GM18508 (cell line): ENCODE data around the gene TMEM81.

Experiments used
- ATAC-seq: cut with Tn5 transposase; IDR thresholded peaks from one replicate; pipeline ENCODE4 v1.9.1; 2021; ENCODE audit warnings: moderate number of reproducible peaks; ENCODE audit not compliant: insufficient read depth, unreplicated experiment

The TMEM81 gene

GRCh38 chr1:205084360-205084759, at the start of gene TMEM81:
TMEM81 (minus strand) TSS chr1:205084460; CDS start chr1:205084320, 140 bp downstream.
- ATAC-seq = no peak

- ATAC-seq = no peak
These were observed 49.0 kb upstream of the TMEM81 start for GRCh38 chr1:205133287-205133686.

GRCh38 chr1:205129447-205130029, 45.3 kb upstream of the TMEM81 start:
- ATAC-seq = no peak

- ATAC-seq = no peak
These were observed 43.8 kb upstream of the TMEM81 start for GRCh38 chr1:205128050-205128449.

- no peak for ATAC-seq
These were observed 43.4 kb upstream of the TMEM81 start for GRCh38 chr1:205127646-205128045.

GRCh38 chr1:205124726-205125125, 40.5 kb upstream of the TMEM81 start:
- ATAC-seq = no peak

GRCh38 chr1:205122489-205122882, 38.2 kb upstream of the TMEM81 start:
- ATAC-seq = no peak

GRCh38 chr1:205121660-205122488, 37.6 kb upstream of the TMEM81 start, which contains the start of gene RBBP5:
RBBP5 (minus strand) TSS chr1:205121978; CDS start chr1:205121873, 105 bp downstream.
- peak; percentile 81 for ATAC-seq

GRCh38 chr1:205118752-205119151, 34.5 kb upstream of the TMEM81 start:
- no peak for ATAC-seq

GRCh38 chr1:205111354-205111753, 27.1 kb upstream of the TMEM81 start:
- ATAC-seq = no peak

GRCh38 chr1:205109711-205110110, 25.5 kb upstream of the TMEM81 start:
- no peak for ATAC-seq

- no peak for ATAC-seq
These were observed 25.0 kb upstream of the TMEM81 start for GRCh38 chr1:205109269-205109668.

- ATAC-seq = no peak
These were observed 24.2 kb upstream of the TMEM81 start for GRCh38 chr1:205108464-205108863.

GRCh38 chr1:205107327-205107726, 23.1 kb upstream of the TMEM81 start:
- no peak for ATAC-seq

- ATAC-seq = no peak
These were observed 18.1 kb upstream of the TMEM81 start for GRCh38 chr1:205102404-205102803.

- no peak for ATAC-seq
These were observed 14.0 kb upstream of the TMEM81 start for GRCh38 chr1:205098242-205098641.

GRCh38 chr1:205095422-205095821, 11.2 kb upstream of the TMEM81 start:
- ATAC-seq = no peak

- no peak for ATAC-seq
These were observed 6.9 kb upstream of the TMEM81 start for GRCh38 chr1:205091043-205091740.

- ATAC-seq = no peak
These were observed 4.1 kb upstream of the TMEM81 start for GRCh38 chr1:205088341-205088740.

- no peak for ATAC-seq
These were observed 1.8 kb downstream of the TMEM81 start for GRCh38 chr1:205082431-205082830.

- no peak for ATAC-seq
These were observed 6.3 kb downstream of the TMEM81 start for GRCh38 chr1:205077934-205078311.
